Upper lobe of left lung (tissue), 6 donors: Measurements from ENCODE around the gene ZNF616. TPM values are rescaled to one million over a fixed set of nuclear protein-coding genes. Genes with fewer than 3 reads are reported as not detected.

Experiments used
- ATAC-seq, 2 donors: fragments of 200-7000 bp; cut with Tn5 transposase; one replicate each; pipeline ENCODE4 v1.9.1; 2022; ENCODE audit warnings: mild to moderate bottlenecking in 2 of 2, moderate library complexity in 2 of 2; ENCODE audit not compliant: low FRiP score in 2 of 2
- DNase-seq, 2 donors: peaks; one replicate each; pipeline ENCODE4 v3.0.0-alpha.2; 2019 to 2020
- H3K27ac ChIP-seq, 4 donors: fragments of 200-600 bp; sonication (generic); one replicate each; pipeline ENCODE4 v1.5.1; 2016 to 2019
- H3K27me3 ChIP-seq, 4 donors: fragments of 200-600 bp; sonication (generic); one replicate each; pipeline ENCODE4 v1.5.1; 2017 to 2019
- H3K36me3 ChIP-seq, 4 donors: fragments of 200-600 bp; sonication (generic); one replicate each; pipeline ENCODE4 v1.5.1; 2016 to 2019
- H3K4me1 ChIP-seq, 4 donors: fragments of 200-600 bp; sonication (generic); one replicate each; pipeline ENCODE4 v1.5.1; 2018 to 2019
- H3K4me3 ChIP-seq, 4 donors: fragments of 200-600 bp; sonication (generic); one replicate each; pipeline ENCODE4 v1.5.1; 2017 to 2019; ENCODE audit warnings: mild to moderate bottlenecking in 2 of 4, moderate library complexity in 1 of 4
- H3K9me3 ChIP-seq, 4 donors: fragments of 200-600 bp; sonication (generic); one replicate each; pipeline ENCODE4 v1.5.1; 2018 to 2019
- CTCF ChIP-seq, 6 experiments: fragments of 450-650 bp in 4 of 6; fragments of 200-600 bp in 2 of 6; sonication (generic) in 2 of 6; IDR thresholded peaks; one replicate each; pipeline ENCODE4 v1.5.1; 2016 to 2019; ENCODE audit warnings: antibody characterized with exemption in 6 of 6
- EP300 ChIP-seq, 4 donors: sonication (generic); formaldehyde crosslinking; IDR thresholded peaks; one replicate each; pipeline ENCODE4 v1.5.1; 2017; ENCODE audit warnings: antibody characterized with exemption in 4 of 4, control low read depth in 2 of 4
- POLR2A ChIP-seq, 4 donors: fragments of 450-650 bp; IDR thresholded peaks; one replicate each; pipeline ENCODE4 v1.5.1; 2016 to 2017; ENCODE audit warnings: antibody characterized with exemption in 4 of 4, mild to moderate bottlenecking in 2 of 4
- POLR2AphosphoS5 ChIP-seq, 2 donors: sonication (generic); formaldehyde crosslinking; IDR thresholded peaks; one replicate each; pipeline ENCODE4 v1.5.1; 2017; ENCODE audit warnings: antibody characterized with exemption in 2 of 2
- WGBS, 2 donors: methylation state at CpG; one replicate each; pipeline ENCODE4 v1.1.5; 2017 to 2018; 5-methylcytosine and 5-hydroxymethylcytosine counted together
- total RNA-seq, 6 donors: library from RNA; depleted of rRNA in 4 of 6; stranded (reverse); fragments of >200 nt in 4 of 6; gene quantifications; one replicate each; pipeline versions ENCODE4 v1.1.0 to v1.2.1, GENCODE V29; 2016 to 2021
- donor health status: DM: no; HTN: no; CAD: no; lungs with moderate emphysema.
- donor health status: DM: no; HTN: yes; CAD: no; lungs with severe emphysema.

The ZNF616 gene
- total RNA-seq, 6 donors from 2014 or later: 2.2 to 19.9 (median 10.2) TPM

GRCh38 chr19:52138983-52139251, 821 bp downstream of the ZNF616 start:
- Histone ChIP-seq H3K27me3 (no peaks in the 10 kb centered on the region), H3K9me3 (peaks cover 0 to 24% (median 14%) of the 10 kb centered on the region in 4 donors), H3K27ac (peak overlapping the region; percentile 92 to 97 (median 93)), H3K36me3 (no peaks in the 10 kb centered on the region), H3K4me1 (peaks cover 13 to 20% (median 16%) of the 10 kb centered on the region in 4 donors), H3K4me3 (peak overlapping the region; percentile 60 to 99 (median 90))
- TF ChIP-seq POLR2AphosphoS5 (IDR thresholded peaks at IDR 0.05) (no peak), POLR2A (IDR thresholded peaks at IDR 0.05) (no peak), CTCF (IDR thresholded peaks at IDR 0.05) (no peak), EP300 (IDR thresholded peaks at IDR 0.05) (no peak)
- no peak for DNase-seq
- WGBS, 2 donors: 0% methylated on average over 7 of the region's 7 CpGs
- ATAC-seq: no peak

- H3K4me1 ChIP-seq: peaks cover 13 to 20% (median 16%) of the 10 kb centered on the region in 4 donors
- peak overlapping the region; percentile 60 to 99 (median 90) for H3K4me3 ChIP-seq
- peak; percentile 22 to 28 for DNase-seq
- 10 to 13% methylated on average over 14 of the region's 14 CpGs for WGBS, 2 donors
- no peak for ATAC-seq
- H3K27me3 ChIP-seq: no peaks in the 10 kb centered on the region
- H3K36me3 ChIP-seq: no peaks in the 10 kb centered on the region
- H3K9me3 ChIP-seq: peaks cover 0 to 29% (median 19%) of the 10 kb centered on the region in 4 donors
- peak overlapping the region; percentile 92 to 97 (median 93) for H3K27ac ChIP-seq
- TF ChIP-seq CTCF (IDR thresholded peaks at IDR 0.05) (no peak), POLR2AphosphoS5 (IDR thresholded peaks at IDR 0.05) (no peak), EP300 (IDR thresholded peaks at IDR 0.05) (no peak)
Observed at GRCh38 chr19:52138278-52138982, 1.3 kb downstream of the ZNF616 start.

- DNase-seq (no peak), ATAC-seq (no peak)
- Histone ChIP-seq H3K27me3 (no peaks in the 10 kb centered on the region), H3K4me3 (no peak overlapping the region), H3K9me3 (peaks cover 80 to 99% (median 98%) of the 10 kb centered on the region in 4 donors), H3K36me3 (peaks cover 32 to 100% (median 91%) of the 10 kb centered on the region in 4 donors), H3K27ac (no peak overlapping the region), H3K4me1 (no peaks in the 10 kb centered on the region)
- WGBS, 2 donors: 95 to 96% methylated on average over 3 of the region's 3 CpGs
- TF ChIP-seq POLR2AphosphoS5 (IDR thresholded peaks at IDR 0.05) (no peak), CTCF (IDR thresholded peaks at IDR 0.05) (no peak), EP300 (IDR thresholded peaks at IDR 0.05) (no peak), POLR2A (IDR thresholded peaks at IDR 0.05) (no peak)
Observed at GRCh38 chr19:52120286-52120685, 19.5 kb downstream of the ZNF616 start.

GRCh38 chr19:52115526-52116053, 24.1 kb downstream of the ZNF616 start:
- H3K4me1 ChIP-seq: no peaks in the 10 kb centered on the region
- DNase-seq (no peak), ATAC-seq (no peak)
- 94 to 95% methylated on average over 12 of the region's 12 CpGs for WGBS, 2 donors
- H3K27me3 ChIP-seq: no peaks in the 10 kb centered on the region
- H3K9me3 ChIP-seq: peaks cover 84 to 100% (median 99%) of the 10 kb centered on the region in 4 donors
- H3K27ac ChIP-seq: no peak overlapping the region
- TF ChIP-seq POLR2A (IDR thresholded peaks at IDR 0.05) (no peak), CTCF (IDR thresholded peaks at IDR 0.05) (no peak), EP300 (IDR thresholded peaks at IDR 0.05) (no peak), POLR2AphosphoS5 (IDR thresholded peaks at IDR 0.05) (no peak)
- no peak overlapping the region for H3K4me3 ChIP-seq
- H3K36me3 ChIP-seq: peaks cover 12 to 59% (median 47%) of the 10 kb centered on the region in 4 donors
